HG03135 (cell line): Measurements from ENCODE around the gene FYN.

Experiments used
- ATAC-seq: cut with Tn5 transposase; IDR thresholded peaks from one replicate; pipeline ENCODE4 v1.9.1; 2021; ENCODE audit warnings: mild to moderate bottlenecking, moderate library complexity; ENCODE audit not compliant: unreplicated experiment

The FYN gene

GRCh38 chr6:111854683-111855082 is 18.6 kb downstream of the FYN start:
- no peak for ATAC-seq

- ATAC-seq: no peak
Observed at GRCh38 chr6:111852725-111853124, 20.5 kb downstream of the FYN start.

- ATAC-seq: peak; percentile 54
Observed at GRCh38 chr6:111850295-111850937, 22.8 kb downstream of the FYN start.

- no peak for ATAC-seq
Observed at GRCh38 chr6:111849298-111849697, 24.0 kb downstream of the FYN start.

GRCh38 chr6:111848262-111848812 is 24.9 kb downstream of the FYN start:
- no peak for ATAC-seq

- no peak for ATAC-seq
Observed at GRCh38 chr6:111846492-111847409, 26.5 kb downstream of the FYN start.

GRCh38 chr6:111846066-111846465 is 27.2 kb downstream of the FYN start:
- no peak for ATAC-seq

- peak; percentile 51 for ATAC-seq
Observed at GRCh38 chr6:111845441-111845871, 27.8 kb downstream of the FYN start.

GRCh38 chr6:111844921-111845320 is 28.3 kb downstream of the FYN start:
- ATAC-seq: no peak

- ATAC-seq: peak; percentile 50
Observed at GRCh38 chr6:111844376-111844775, 28.9 kb downstream of the FYN start.

GRCh38 chr6:111843347-111844147 is 29.7 kb downstream of the FYN start:
- ATAC-seq: no peak

GRCh38 chr6:111842891-111843290 is 30.4 kb downstream of the FYN start:
- ATAC-seq: no peak

GRCh38 chr6:111842271-111842822 is 30.9 kb downstream of the FYN start:
- ATAC-seq: no peak

- no peak for ATAC-seq
Observed at GRCh38 chr6:111841822-111842221, 31.4 kb downstream of the FYN start.

GRCh38 chr6:111840803-111841202 is 32.4 kb downstream of the FYN start:
- ATAC-seq: no peak

GRCh38 chr6:111838749-111839484 is 34.3 kb downstream of the FYN start:
- no peak for ATAC-seq

GRCh38 chr6:111837641-111838500 is 35.4 kb downstream of the FYN start:
- ATAC-seq: peak; percentile 77

GRCh38 chr6:111837007-111837406 is 36.2 kb downstream of the FYN start:
- ATAC-seq: no peak

- no peak for ATAC-seq
Observed at GRCh38 chr6:111835807-111836206, 37.4 kb downstream of the FYN start.
